Measurements from ENCODE around the gene GRAMD4.

DNA sequence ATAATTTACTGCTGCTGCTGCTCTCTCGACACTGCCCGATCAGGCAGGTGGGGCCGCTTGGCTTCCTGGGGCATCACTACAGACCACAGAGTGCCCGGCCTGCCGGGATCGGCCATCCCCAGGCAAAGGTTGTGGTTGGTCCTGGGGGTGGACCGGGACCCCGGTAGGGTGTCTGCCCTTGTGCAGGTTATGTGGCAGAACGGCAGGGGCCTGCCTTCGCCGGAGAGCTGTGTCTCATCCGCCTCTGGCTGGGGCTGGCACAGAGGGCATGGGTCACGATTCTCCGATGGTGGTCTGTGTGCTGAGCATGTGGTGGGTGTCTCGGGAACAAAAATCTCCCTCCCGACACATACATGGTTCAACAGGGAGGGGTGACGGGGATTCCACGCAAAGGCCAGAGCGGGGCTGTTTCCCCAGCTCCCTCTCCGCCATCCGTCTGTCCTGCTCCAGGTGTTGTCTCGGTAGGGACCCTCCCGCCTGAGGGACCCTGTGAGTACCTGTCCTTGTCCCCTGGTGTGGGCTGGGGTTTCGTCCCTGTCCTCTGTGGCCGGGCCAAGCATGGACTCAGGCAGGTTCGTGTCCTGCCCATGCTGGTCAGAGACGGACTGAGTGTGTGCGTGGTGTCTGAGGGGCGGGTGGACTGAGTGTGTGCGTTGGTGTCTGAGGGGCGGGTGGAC lies 7.8 kb downstream of the GRAMD4 start:
- no peak for TF ChIP-seq RAD21 (IDR thresholded peaks at IDR 0.05; ENCODE audit: low read length)
- no peak for TF ChIP-seq CTCF (IDR thresholded peaks at IDR 0.05)
- TF ChIP-seq TAF1 (IDR thresholded peaks at IDR 0.05; ENCODE audit: borderline replicate concordance, low read depth, low read length), result no peak
- TF ChIP-seq, protein P1, sequence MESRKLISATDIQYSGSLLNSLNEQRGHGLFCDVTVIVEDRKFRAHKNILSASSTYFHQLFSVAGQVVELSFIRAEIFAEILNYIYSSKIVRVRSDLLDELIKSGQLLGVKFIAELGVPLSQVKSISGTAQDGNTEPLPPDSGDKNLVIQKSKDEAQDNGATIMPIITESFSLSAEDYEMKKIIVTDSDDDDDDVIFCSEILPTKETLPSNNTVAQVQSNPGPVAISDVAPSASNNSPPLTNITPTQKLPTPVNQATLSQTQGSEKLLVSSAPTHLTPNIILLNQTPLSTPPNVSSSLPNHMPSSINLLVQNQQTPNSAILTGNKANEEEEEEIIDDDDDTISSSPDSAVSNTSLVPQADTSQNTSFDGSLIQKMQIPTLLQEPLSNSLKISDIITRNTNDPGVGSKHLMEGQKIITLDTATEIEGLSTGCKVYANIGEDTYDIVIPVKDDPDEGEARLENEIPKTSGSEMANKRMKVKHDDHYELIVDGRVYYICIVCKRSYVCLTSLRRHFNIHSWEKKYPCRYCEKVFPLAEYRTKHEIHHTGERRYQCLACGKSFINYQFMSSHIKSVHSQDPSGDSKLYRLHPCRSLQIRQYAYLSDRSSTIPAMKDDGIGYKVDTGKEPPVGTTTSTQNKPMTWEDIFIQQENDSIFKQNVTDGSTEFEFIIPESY (IDR thresholded peaks at IDR 0.05; ENCODE audit: borderline replicate concordance, low read depth), result no peak
- TF ChIP-seq EZH2phosphoT487 (IDR thresholded peaks at IDR 0.05; ENCODE audit: borderline replicate concordance, low read depth), result no peak
- no peak for TF ChIP-seq POLR2AphosphoS5 (IDR thresholded peaks at IDR 0.05; ENCODE audit: low read depth, low read length)
- TF ChIP-seq JUND (IDR thresholded peaks at IDR 0.05), result no peak
- no peak for TF ChIP-seq FOSL2 (IDR thresholded peaks at IDR 0.05; ENCODE audit: borderline replicate concordance, low read depth)
- no peak for TF ChIP-seq USF2 (IDR thresholded peaks at IDR 0.05; ENCODE audit: borderline replicate concordance, low read depth, low read length)
- no peak for TF ChIP-seq EP300 (IDR thresholded peaks at IDR 0.05; ENCODE audit: borderline replicate concordance in 1 of 2, low read depth in 1 of 2, low read length in 1 of 2)
- no peak for TF ChIP-seq RFX5 (IDR thresholded peaks at IDR 0.05; ENCODE audit: low read length)
- no peak for TF ChIP-seq TEAD4 (IDR thresholded peaks at IDR 0.05; ENCODE audit: borderline replicate concordance, insufficient read depth)
- TF ChIP-seq GABPA (IDR thresholded peaks at IDR 0.05; ENCODE audit: low read depth), result no peak

Measured in SK-N-SH (cell line).